OCI-LY7 (cell line): ENCODE data around the gene STAG3.

ENCODE experiments used
- EZH2phosphoT487 ChIP-seq: fragments of 200-600 bp; sonication (generic); IDR thresholded peaks from 2 replicates; pipeline ENCODE4 v1.6.1; 2018; ENCODE audit warnings: low read depth, borderline replicate concordance, mild to moderate bottlenecking, mixed run types, antibody characterized with exemption, low read length, moderate library complexity, mixed read lengths
- TF ChIP-seq, protein P1 (sequence below): fragments of 200-600 bp; sonication (generic); conservative IDR thresholded peaks from 2 replicates; pipeline ENCODE4 v1.5.1; 2014; ENCODE audit warnings: mild to moderate bottlenecking, antibody characterized with exemption, low read length, moderate library complexity, mixed read lengths

DNA sequence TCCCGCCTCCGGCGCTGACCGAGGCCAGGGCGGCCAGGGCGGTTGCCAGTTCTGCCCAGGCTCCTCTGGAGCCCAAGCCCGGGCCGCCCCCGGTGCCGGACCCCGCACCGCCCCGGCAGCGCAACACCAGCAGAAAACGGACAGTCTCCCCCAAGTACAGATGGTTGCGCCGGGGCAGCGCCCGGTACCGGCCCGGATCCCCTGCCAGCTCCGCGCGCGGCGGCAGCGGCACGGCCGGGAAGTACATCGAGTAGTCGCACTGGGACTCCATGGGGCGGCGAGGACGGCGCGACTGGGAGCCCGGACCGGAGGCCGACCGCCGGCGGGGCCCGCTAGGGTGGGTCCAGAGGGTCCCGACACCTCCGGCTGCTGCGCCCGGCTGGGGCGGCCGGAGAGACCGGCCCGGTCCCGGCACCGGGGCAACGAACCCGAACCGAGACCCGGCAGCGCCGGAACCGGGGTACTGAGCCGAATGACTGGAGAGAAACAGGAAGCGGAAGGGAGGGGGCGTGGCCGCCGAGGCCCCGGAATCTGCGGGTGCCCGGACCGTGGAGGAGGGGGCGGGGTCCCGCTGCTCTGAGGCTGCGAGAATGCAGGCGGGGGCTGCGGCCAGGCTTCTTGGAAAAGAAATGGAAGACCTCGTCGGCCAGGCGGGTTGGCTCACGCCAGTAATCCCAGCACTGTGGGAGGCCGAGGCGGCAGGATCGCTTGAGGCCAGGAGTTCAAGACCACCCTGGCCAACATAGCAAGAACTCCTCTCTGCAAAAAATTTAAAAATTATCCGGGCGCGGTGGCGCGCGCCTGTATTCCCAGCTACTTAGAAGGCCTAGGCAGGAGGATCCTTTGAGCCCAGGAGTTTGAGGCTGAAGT is 19.3 kb upstream of the STAG3 start, which contains the start of gene TRAPPC14:
- TF ChIP-seq, protein P1, sequence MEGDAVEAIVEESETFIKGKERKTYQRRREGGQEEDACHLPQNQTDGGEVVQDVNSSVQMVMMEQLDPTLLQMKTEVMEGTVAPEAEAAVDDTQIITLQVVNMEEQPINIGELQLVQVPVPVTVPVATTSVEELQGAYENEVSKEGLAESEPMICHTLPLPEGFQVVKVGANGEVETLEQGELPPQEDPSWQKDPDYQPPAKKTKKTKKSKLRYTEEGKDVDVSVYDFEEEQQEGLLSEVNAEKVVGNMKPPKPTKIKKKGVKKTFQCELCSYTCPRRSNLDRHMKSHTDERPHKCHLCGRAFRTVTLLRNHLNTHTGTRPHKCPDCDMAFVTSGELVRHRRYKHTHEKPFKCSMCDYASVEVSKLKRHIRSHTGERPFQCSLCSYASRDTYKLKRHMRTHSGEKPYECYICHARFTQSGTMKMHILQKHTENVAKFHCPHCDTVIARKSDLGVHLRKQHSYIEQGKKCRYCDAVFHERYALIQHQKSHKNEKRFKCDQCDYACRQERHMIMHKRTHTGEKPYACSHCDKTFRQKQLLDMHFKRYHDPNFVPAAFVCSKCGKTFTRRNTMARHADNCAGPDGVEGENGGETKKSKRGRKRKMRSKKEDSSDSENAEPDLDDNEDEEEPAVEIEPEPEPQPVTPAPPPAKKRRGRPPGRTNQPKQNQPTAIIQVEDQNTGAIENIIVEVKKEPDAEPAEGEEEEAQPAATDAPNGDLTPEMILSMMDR = no peak
- no peak for TF ChIP-seq EZH2phosphoT487
